HepG2 (cell line): ENCODE results near the gene RBM15B. TPM values are rescaled to one million over a fixed set of nuclear protein-coding genes. Genes with fewer than 3 reads are reported as not detected.

ENCODE experiments used
- ATAC-seq: fragments of 200-7000 bp; cut with Tn5 transposase; 3 replicates; pipeline ENCODE4 v1.9.1; 2020; ENCODE audit warnings: mild to moderate bottlenecking, moderate library complexity
- BruUV-seq: library from RNA; stranded (reverse); fragments of 400-500 nt; replicated peaks from 2 replicates; lab custom pipeline; 2021; lab: Mats Ljungman, UMichigan
- CTCF ChIA-PET: fragments of 300-600 bp; formaldehyde crosslinking; extraction: SDS; loops from one replicate; lab custom pipeline; 2021; ENCODE audit warnings: low total read pairs, inconsistent platforms, low intra/inter-chr PET ratio; lab: Yijun Ruan, JAX
- POLR2A ChIA-PET: fragments of 350-600 bp; sonication (Branson Sonifier 250); formaldehyde crosslinking; loops from one replicate; lab custom pipeline; 2020; ENCODE audit warnings: antibody characterized with exemption, inconsistent platforms; lab: Yijun Ruan, JAX
- DNase-seq: peaks from one replicate; pipeline ENCODE4 v3.0.0-alpha.2; 2015; ENCODE audit warnings: low spot score
- FAIRE-seq: peaks from 3 replicates; lab custom pipeline; 2011; peaks lifted over from hg19 to GRCh38; lab: Jason Lieb, UNC
- H2AFZ ChIP-seq: one replicate; pipeline ENCODE4 v1.6.1; 2011; ENCODE audit warnings: low read length, inconsistent platforms
- H3K27ac ChIP-seq: fragments of 300-600 bp; 3 replicates; pipeline ENCODE4 v1.8.0; 2011; ENCODE audit warnings: mixed run types, mild to moderate bottlenecking, mixed read lengths, low read length, inconsistent platforms; ENCODE audit not compliant: insufficient read depth; ENCODE audit errors: extremely low read length
- H3K27me3 ChIP-seq, 2 experiments: fragments of 200-600 bp in 1 of 2; 2 replicates in 1 of 2; 3 replicates in 1 of 2; pipeline versions ENCODE4 v1.6.0 to v1.8.0; 2011; ENCODE audit warnings: low read length in 2 of 2, mild to moderate bottlenecking in 2 of 2, moderate library complexity in 2 of 2, inconsistent platforms in 1 of 2; ENCODE audit not compliant: insufficient read depth in 2 of 2, control insufficient read depth in 1 of 2
- H3K36me3 ChIP-seq, 2 experiments: fragments of 200-600 bp in 1 of 2; replicated peaks in 1 of 2; 2 replicates in 1 of 2; 3 replicates in 1 of 2; pipeline versions ENCODE4 v1.5.1 to v1.8.0; 2011; ENCODE audit warnings: low read length in 2 of 2, inconsistent platforms in 1 of 2; ENCODE audit not compliant: insufficient read depth in 2 of 2, control insufficient read depth in 1 of 2
- H3K4me1 ChIP-seq: 2 replicates; pipeline ENCODE4 v1.5.1; 2012; ENCODE audit warnings: low read length, inconsistent platforms; ENCODE audit not compliant: insufficient read depth
- H3K4me2 ChIP-seq: 2 replicates; pipeline ENCODE4 v1.6.0; 2011; ENCODE audit warnings: low read depth, low read length, inconsistent platforms
- H3K4me3 ChIP-seq, 3 experiments: fragments of 200-600 bp in 1 of 3; sonication (generic), shearing (Covaris generic) in 1 of 3; replicated peaks in 1 of 3; 2 replicates each; pipeline ENCODE4 v1.5.1; 2011 to 2016; ENCODE audit warnings: low read length in 3 of 3, inconsistent platforms in 2 of 3, low read depth in 2 of 3, mild to moderate bottlenecking in 2 of 3, control low read depth in 1 of 3, mixed read lengths in 1 of 3; ENCODE audit not compliant: insufficient read depth in 1 of 3
- H3K79me2 ChIP-seq: one replicate; pipeline ENCODE4 v1.6.1; 2011; ENCODE audit warnings: low read length, inconsistent platforms; ENCODE audit not compliant: insufficient read depth
- H3K9ac ChIP-seq: 2 replicates; pipeline ENCODE4 v1.6.0; 2011; ENCODE audit warnings: mild to moderate bottlenecking, low read depth, low read length, inconsistent platforms; ENCODE audit not compliant: insufficient read depth
- H3K9me3 ChIP-seq: 2 replicates; pipeline ENCODE4 v1.5.1; 2012; ENCODE audit warnings: mild to moderate bottlenecking, low read length
- H4K20me1 ChIP-seq: 2 replicates; pipeline ENCODE4 v1.6.0; 2011; ENCODE audit warnings: inconsistent platforms, mild to moderate bottlenecking, low read length, moderate library complexity; ENCODE audit not compliant: insufficient read depth
- BATF2 ChIP-seq: sonication (generic); formaldehyde crosslinking; IDR thresholded peaks from 2 replicates; pipeline ENCODE4 v1.8.0; 2022; ENCODE audit warnings: mild to moderate bottlenecking, missing genetic modification reagents, moderate library complexity
- CSRNP2 ChIP-seq: sonication (generic); formaldehyde crosslinking; conservative IDR thresholded peaks from 2 replicates; pipeline ENCODE4 v1.8.0; 2022; ENCODE audit warnings: low read depth, missing genetic modification reagents
- GZF1 ChIP-seq: sonication (generic); formaldehyde crosslinking; IDR thresholded peaks from 2 replicates; pipeline ENCODE4 v1.5.1; 2020; ENCODE audit warnings: mild to moderate bottlenecking, missing genetic modification reagents
- KDM5A ChIP-seq: fragments of 200-600 bp; sonication (generic); IDR thresholded peaks from 2 replicates; pipeline ENCODE4 v1.7.0; 2018; ENCODE audit warnings: antibody characterized with exemption, mild to moderate bottlenecking, low read length, borderline replicate concordance
- MYC ChIP-seq: sonication (generic); formaldehyde crosslinking; IDR thresholded peaks from 2 replicates; pipeline ENCODE4 v1.9.0; 2021; ENCODE audit warnings: missing genetic modification reagents, borderline replicate concordance
- POLR2A ChIP-seq, 2 experiments: IDR thresholded peaks; 2 replicates each; pipeline ENCODE4 v1.6.1; 2011; ENCODE audit warnings: low read depth in 2 of 2, low read length in 2 of 2, mild to moderate bottlenecking in 1 of 2, moderate library complexity in 1 of 2; ENCODE audit not compliant: insufficient read depth in 1 of 2
- POLR2G ChIP-seq: fragments of 200-400 bp; formaldehyde crosslinking; IDR thresholded peaks from 2 replicates; pipeline ENCODE4 v1.6.1; 2018; ENCODE audit warnings: mild to moderate bottlenecking, low read depth, low read length, moderate library complexity
- RBM22 ChIP-seq: fragments of 200-400 bp; formaldehyde crosslinking; optimal IDR thresholded peaks from 2 replicates; pipeline ENCODE3; 2017; ENCODE audit warnings: mild to moderate bottlenecking, low read length, moderate library complexity
- ZBTB4 ChIP-seq: sonication (generic); formaldehyde crosslinking; IDR thresholded peaks from 2 replicates; pipeline ENCODE4 v1.4.0; 2020; ENCODE audit warnings: missing genetic modification reagents, mild to moderate bottlenecking, borderline replicate concordance
- ZNF30 ChIP-seq: sonication (generic); formaldehyde crosslinking; IDR thresholded peaks from 2 replicates; pipeline ENCODE4 v1.5.0; 2020; ENCODE audit warnings: mild to moderate bottlenecking, missing genetic modification reagents
- ZNF317 ChIP-seq: sonication (generic); formaldehyde crosslinking; IDR thresholded peaks from 2 replicates; pipeline ENCODE4 v1.5.0; 2020; ENCODE audit warnings: mild to moderate bottlenecking, missing genetic modification reagents
- ZNF777 ChIP-seq: sonication (generic); formaldehyde crosslinking; IDR thresholded peaks from 2 replicates; pipeline ENCODE4 v1.4.0; 2020; ENCODE audit warnings: missing genetic modification reagents
- ZNF878 ChIP-seq: sonication (generic); formaldehyde crosslinking; IDR thresholded peaks from 2 replicates; pipeline ENCODE4 v1.8.1; 2023; ENCODE audit warnings: mild to moderate bottlenecking, missing genetic modification reagents, moderate library complexity
- WGBS: methylation state at CpG from one replicate; pipeline ENCODE4 v1.1.6; 2017; ENCODE audit warnings: low lambda C conversion rate; 5-methylcytosine and 5-hydroxymethylcytosine counted together
- in situ Hi-C: cut with HindIII; loops from 2 replicates; pipeline ENCODE4 v1.10.0; 2017; ENCODE audit warnings: low pct_unique_long_range_greater_than_20kb; ENCODE audit not compliant: extremely low pct_ligation_motif_present
- intact Hi-C: fragments of 100-400 bp; cut with micrococcal nuclease; formaldehyde crosslinking; loops from one replicate; pipeline ENCODE4 v1.10.0; 2022; ENCODE audit not compliant: unreplicated experiment
- polyA plus RNA-seq, 8 experiments: library from polyadenylated mRNA; depleted of rRNA in 3 of 8; stranded (reverse) in 7 of 8; unstranded in 1 of 8; fragments of >200 nt; fragmentation: Illumina TruSeq in 4 of 8; extraction: Trizol in 4 of 8; gene quantifications; 2 replicates each; pipeline versions ENCODE4 v1.2.1 to v1.2.3, GENCODE V29; 2011 to 2016; ENCODE audit warnings: low read depth in 4 of 8, missing spikeins in 1 of 8, mixed read lengths in 1 of 8; ENCODE audit not compliant: insufficient read depth in 1 of 8
- total RNA-seq, 5 experiments: library from RNA; depleted of rRNA; stranded (reverse); fragments of >200 nt; fragmentation: Illumina TruSeq; extraction: Trizol; gene quantifications; 2 replicates each; pipeline ENCODE4 v1.2.3, GENCODE V29; 2016; ENCODE audit warnings: low read depth in 1 of 5

RBM15B gene
- total and polyA plus RNA-seq, 2 of the 13 experiments (the other 11 are each of a cell fraction or from before 2014, with no cell fraction given) = 8.2 to 19.3 TPM

- TF ChIP-seq CSRNP2 (CRISPR knock-in tag) (no peak), KDM5A (no peak), ZNF317 (no peak), GZF1 (CRISPR knock-in tag) (no peak)
- TF ChIP-seq, all 625 proteins: peak for 0
Measured at GRCh38 chr3:51382076-51382745, 8.9 kb upstream of the RBM15B start (continued).

GRCh38 chr3:51382947-51383578, 8.0 kb upstream of the RBM15B start:
- no peaks in the 10 kb centered on the region for H3K9me3 ChIP-seq
- peak; percentile 47 for FAIRE-seq
- ATAC-seq = no peak
- H3K4me2 ChIP-seq = peak overlapping the region; percentile 60
- BruUV-seq = no TSS peak
- H3K27ac ChIP-seq = no peak overlapping the region
- peak overlapping the region; percentile 98; the same call in 1 of the 2 replicates for H3K9ac ChIP-seq
- ChIA-PET CTCF (no interaction called here), POLR2A (no interaction called here)
- H2AFZ ChIP-seq = no peak overlapping the region
- peaks cover 2 to 6% of the 10 kb centered on the region in 2 experiments; a peak in 2 of 5 replicates for H3K36me3 ChIP-seq
- H3K79me2 ChIP-seq = peaks cover 36% of the 10 kb centered on the region
- intact Hi-C loops (loop anchor here (10.0 kb wide), 1 partner anchor 292 kb away; the partner anchor contains the start of gene TEX264), in situ Hi-C loops (loop anchor here (5.0 kb wide), 1 partner anchor 811 kb away; no protein-coding TSS in a partner anchor)
- H3K27me3 ChIP-seq = peaks cover 1 to 16% of the 10 kb centered on the region in 2 experiments; a peak in 3 of 5 replicates
- H4K20me1 ChIP-seq = peaks cover 8% of the 10 kb centered on the region
- WGBS = 93% methylated on average over 3 of the region's 3 CpGs
- H3K4me1 ChIP-seq = peaks cover 40% of the 10 kb centered on the region
- H3K4me3 ChIP-seq = peak overlapping the region in 1 of 3 experiments; percentile 95; a peak in 1 of 6 replicates
- DNase-seq = no peak
- TF ChIP-seq POLR2G (peak; percentile 45; the same call in 1 of the 2 replicates), ZNF777 (CRISPR knock-in tag) (no peak), ZBTB4 (CRISPR knock-in tag) (no peak), ZNF878 (CRISPR knock-in tag) (0 out of 2 replicates have a peak, but pooled peaks have one; percentile 39), MYC (no peak), RBM22 (peak; percentile 58), BATF2 (CRISPR knock-in tag) (no peak), ZNF30 (no peak), POLR2A (IDR thresholded peaks at IDR 0.05; ENCODE audit: insufficient read depth in 1 of 2, low read depth in 2 of 2, low read length in 2 of 2) (peak in 1 of 2 experiments; percentile 41; a peak in 1 of 4 replicates)
